HG03460 (cell line): ENCODE data around the gene GLG1.
A peak's percentile ranks its signal among the peaks of the same experiment; 100 is the strongest.
"Not testable (repeated sequence)": the region's sequence is repeated elsewhere in the genome, so short reads cannot be mapped to it uniquely, and the experiment has no call there.

Experiments used
- ATAC-seq: cut with Tn5 transposase; IDR thresholded peaks from one replicate; pipeline ENCODE4 v1.9.1; 2021; ENCODE audit not compliant: unreplicated experiment

GLG1 gene

GRCh38 chr16:74606521-74607309 is at the start of gene GLG1:
Gene GLG1, minus strand, starts transcription at chr16:74607114. Its CDS starts 20 bp downstream, at chr16:74607094.
- ATAC-seq: peak; percentile 94

DNA sequence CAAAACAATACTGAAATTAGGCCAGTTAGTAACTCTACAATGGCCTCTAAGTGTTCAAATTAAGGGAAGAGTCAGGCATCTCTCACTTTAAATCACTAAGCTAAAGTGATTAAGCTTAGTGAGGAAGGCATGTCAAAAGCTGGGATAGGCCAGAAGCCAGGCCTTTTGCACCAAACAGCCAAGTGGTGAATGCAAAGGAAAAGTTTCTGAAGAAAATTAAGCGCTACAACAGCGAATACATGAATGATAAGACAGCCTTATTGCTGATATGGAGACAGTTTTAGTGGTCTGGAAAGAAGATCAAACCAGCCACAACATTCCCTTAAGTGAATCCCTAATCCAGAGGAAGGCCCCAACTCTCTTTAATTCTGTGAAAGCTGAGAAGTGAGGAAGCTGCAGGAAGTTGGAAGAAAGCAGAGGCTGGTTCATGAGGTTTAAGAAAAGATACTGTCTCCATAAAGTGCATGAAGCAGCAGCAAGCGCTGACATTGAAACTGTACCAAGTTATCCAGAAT is 47.7 kb upstream of the GLG1 start:
- no peak for ATAC-seq

- ATAC-seq: not testable (repeated sequence)
Measured at GRCh38 chr16:74652883-74653282, 46.0 kb upstream of the GLG1 start.

DNA sequence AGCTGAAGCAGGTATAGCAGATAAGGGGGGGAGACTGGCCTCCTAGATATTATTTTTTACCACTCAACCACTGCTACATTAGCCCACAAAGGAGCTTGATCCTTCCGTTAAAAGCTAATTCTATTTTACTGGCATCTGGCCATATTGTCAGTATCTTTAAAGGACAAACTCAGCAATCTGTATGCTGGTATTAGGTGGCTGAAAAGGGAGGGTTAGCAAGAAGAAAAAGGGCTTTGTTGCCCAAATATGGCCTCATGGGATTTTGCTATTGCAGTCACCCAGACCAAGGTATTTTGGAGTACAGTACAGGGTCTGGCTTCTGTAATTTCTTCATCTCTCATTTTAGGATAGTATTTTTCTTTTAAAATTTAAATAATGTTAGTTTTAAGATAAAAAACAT is 45.3 kb upstream of the GLG1 start:
- no peak for ATAC-seq

GRCh38 chr16:74651841-74652240 is 44.9 kb upstream of the GLG1 start:
- ATAC-seq: no peak

DNA sequence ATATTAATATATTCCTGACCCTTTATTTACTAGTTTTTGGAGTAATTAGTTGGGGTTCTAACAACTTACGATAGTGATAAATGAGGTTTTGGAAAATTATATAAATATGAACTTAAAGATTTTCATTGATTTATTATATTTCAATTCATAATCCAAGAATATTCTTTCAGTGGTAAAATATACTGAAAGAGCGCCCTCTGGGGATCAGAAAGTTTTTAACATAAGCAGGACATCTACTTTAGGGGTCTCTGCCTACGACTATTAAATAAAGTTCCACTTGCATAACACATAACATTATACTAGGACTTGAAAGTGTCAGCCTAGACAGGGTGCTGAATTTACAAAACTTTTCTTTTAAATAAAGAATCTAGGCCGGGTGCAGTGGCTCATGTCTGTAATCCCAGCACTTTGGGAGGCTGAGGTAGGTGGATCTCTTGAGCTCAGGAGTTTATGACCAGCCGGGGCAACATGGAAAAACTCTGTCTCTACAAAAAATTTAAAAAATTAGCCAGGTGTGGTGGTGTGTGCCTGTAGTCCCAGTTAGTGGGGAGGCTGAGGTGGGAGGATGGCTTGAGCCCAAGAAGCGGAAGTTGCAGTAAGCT is 44.2 kb upstream of the GLG1 start:
- ATAC-seq: no peak

GRCh38 chr16:74649839-74650504 is 43.1 kb upstream of the GLG1 start:
- no peak for ATAC-seq

GRCh38 chr16:74641969-74642368 is 35.1 kb upstream of the GLG1 start:
- no peak for ATAC-seq

DNA sequence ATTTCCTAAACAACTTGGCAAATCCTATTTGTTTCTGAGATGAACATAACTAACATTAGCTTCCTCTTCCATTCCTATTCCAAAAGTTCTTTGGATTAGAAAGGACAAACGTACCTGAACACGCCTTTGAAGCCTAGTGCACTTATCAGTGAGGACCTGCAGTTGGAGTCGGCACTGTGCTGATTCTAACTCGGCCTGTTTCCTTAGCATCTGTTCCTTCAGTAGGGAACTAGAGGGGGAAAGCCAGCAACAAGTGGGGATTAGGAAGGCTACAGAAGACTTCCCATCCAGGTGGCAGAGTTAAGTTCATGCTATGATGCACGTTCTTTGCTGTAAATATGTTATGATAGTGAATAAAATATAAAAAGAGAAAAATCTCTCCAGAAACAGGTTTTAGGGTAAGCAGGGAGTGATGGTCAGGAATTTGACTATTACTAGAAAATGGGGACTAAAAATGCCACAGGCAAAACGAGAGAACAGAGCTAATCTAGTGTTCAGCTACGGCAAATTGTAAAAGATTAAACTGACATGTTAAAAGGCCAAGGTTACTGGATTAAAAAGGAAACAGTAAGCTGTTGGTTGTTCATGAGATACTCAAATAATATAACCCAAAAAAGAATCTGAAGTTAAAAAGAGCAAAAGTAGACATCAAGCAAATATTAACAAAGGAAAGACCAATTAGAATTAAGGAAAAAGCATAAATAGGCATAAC is 31.0 kb upstream of the GLG1 start:
- ATAC-seq: no peak

- no peak for ATAC-seq
Measured at GRCh38 chr16:74635303-74635702, 28.4 kb upstream of the GLG1 start.

DNA sequence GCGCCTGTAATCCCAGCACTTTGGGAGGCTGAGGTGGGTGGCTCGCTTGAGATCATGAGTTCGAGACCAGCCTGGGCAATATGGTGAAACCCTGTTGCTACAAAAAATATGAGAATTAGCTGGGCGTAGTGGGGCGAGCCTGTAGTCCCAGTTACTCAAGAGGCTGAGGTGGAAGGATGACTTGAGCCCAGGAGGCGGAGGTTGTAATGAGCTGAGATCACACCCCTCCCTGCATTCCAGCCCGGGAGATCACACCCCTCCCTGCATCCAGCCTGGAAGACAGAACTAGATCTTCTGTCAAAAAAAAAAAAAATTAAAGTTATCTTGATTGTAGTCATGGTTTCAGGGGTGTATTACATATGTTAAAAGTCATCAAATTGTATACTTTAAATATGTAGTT is 26.8 kb upstream of the GLG1 start:
- ATAC-seq: no peak

GRCh38 chr16:74627506-74628220 is 20.7 kb upstream of the GLG1 start:
- ATAC-seq: peak; percentile 8

- peak; percentile 51 for ATAC-seq
Measured at GRCh38 chr16:74626741-74627416, 20.0 kb upstream of the GLG1 start.

DNA sequence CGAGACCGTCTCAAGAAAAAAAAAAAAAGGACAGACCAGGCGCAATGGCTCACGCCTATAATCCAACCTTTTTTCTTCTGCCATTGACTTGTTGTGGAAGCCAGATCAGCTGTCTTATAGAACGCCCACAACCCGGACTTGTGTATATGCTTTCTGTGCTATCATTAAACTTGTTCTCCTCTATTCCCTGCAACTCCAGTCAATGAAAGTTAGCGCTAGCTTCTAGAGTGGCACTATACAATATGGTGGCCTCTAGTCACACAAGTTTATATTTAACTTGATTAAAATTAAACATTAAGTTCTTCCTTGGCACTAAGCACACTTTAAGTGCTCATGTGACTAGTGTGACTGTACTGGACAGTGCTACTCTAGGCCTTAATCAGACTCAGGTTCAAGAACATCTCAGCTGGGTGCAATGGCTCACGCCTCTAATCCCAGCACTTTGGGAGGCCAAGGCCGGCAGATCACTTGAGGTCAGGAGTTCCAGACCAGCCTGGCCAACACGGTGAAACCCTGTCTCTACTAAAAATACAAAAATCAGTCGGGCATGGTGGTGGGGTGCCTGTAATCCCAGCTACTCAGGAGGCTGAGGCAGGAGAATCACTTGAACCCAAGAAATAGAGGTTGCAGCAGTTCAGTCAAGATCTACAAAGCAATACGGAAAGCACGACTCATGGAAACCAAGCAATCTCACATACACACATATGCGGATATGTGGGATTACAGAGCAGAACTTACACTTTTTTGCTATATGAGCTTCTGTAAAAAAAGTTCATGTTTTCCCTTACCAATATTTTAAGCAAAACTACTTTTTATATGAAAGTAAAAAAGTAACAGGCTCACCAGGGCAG is 18.8 kb upstream of the GLG1 start:
- ATAC-seq: no peak

DNA sequence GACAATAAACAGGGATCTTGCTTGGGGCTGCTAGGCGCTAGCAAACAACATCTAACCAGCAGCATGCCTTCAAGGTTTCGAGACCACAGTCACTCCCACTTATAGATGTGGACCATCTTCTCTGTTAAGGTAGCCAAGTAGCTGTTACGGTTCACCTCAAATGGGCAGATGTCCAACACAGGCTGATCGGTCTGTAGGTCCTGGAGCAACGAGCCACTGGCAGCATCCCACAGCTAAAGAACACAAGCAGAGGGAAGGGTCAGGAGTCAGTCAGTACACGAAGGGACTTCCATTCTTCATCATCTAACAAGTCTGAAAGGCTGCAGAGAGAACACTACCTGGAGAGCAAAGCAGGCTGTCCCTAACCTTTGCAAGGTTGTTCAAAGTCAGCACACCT is 16.9 kb upstream of the GLG1 start:
- ATAC-seq: no peak

GRCh38 chr16:74623214-74623838 is 16.4 kb upstream of the GLG1 start:
- no peak for ATAC-seq

DNA sequence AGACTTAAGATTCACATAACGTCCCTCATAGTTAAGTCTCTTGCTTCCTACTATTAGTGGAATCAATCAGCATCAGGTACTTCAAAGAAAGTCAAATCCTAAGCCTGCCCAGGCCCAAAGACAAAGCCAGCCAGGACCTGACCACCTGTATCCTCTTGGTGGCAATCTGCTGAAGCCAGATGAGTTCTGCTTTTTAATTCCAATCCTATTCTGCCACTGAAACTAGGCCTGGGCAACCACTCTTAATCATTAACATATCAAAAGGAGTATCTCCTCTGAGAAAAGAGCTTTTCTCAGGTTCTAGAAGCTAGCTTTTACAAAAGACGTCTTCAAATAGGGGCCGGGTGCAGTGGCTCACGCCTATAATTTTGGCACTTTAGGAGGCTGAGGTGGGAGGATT is 15.1 kb upstream of the GLG1 start:
- no peak for ATAC-seq

- no peak for ATAC-seq
Measured at GRCh38 chr16:74617206-74617788, 10.4 kb upstream of the GLG1 start.
